Measurements from ENCODE around the gene ZNF444. TPM values are rescaled to one million over a fixed set of nuclear protein-coding genes. Genes with fewer than 3 reads are reported as not detected.
A peak's percentile ranks its signal among the peaks of the same experiment; 100 is the strongest.
"Not testable (repeated sequence)": the region's sequence is repeated elsewhere in the genome, so short reads cannot be mapped to it uniquely, and the experiment has no call there.

Gene ZNF444
- polyA plus RNA-seq, 3 donors, result 2.7 to 6.9 (median 3.5) TPM

DNA sequence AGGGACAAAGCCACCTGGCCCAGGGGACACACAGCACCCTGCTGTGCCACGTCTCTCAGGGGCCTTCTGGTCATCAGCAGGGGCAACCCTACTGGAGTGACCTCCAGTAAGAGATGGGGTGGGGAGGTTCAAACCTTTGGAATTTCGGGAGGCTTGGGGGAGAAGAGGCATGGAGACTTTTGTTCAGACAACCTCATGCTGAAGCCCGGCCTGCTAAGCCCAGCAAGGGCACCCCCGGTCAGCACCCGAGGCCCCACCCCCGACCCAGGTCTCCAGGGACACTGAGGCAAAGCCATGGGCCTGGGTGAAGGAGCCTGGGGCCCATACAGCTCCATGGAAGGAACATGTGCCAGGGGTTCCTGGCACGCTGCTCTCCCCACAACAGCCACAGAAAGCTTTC, 43.3 kb upstream of the ZNF444 start:
- H3K9me3 Mint-ChIP-seq, result peaks cover 10 to 45% (median 34%) of the 10 kb centered on the region in 7 donors
- H3K27ac ChIP-seq (ENCODE audit: low read depth in 1 of 2, low read length in 2 of 2), result no peak overlapping the region
- peaks cover 88% of the 10 kb centered on the region for H3K79me2 ChIP-seq (ENCODE audit: insufficient read depth, low read length)
- 97% methylated on average over 5 of the region's 7 CpGs for WGBS (ENCODE audit: insufficient coverage)
- peaks cover 0 to 2% (median 0%) of the 10 kb centered on the region in 3 donors for H3K27me3 Mint-ChIP-seq (ENCODE audit: low read depth in 3 of 3)
- no peak overlapping the region for H3K4me3 Mint-ChIP-seq
- no peak overlapping the region for H3K4me3 ChIP-seq (replicated peaks in 1 of 3; ENCODE audit: low read depth in 2 of 3, low read length in 3 of 3)
- H3K9me3 ChIP-seq (replicated peaks in 1 of 2; ENCODE audit: control insufficient read depth in 1 of 2, insufficient read depth in 1 of 2, low read length in 2 of 2), result peaks cover 9 to 27% of the 10 kb centered on the region in 2 donors
- peaks cover 61 to 94% of the 10 kb centered on the region in 2 donors for H3K36me3 Mint-ChIP-seq
- H4K20me1 ChIP-seq (ENCODE audit: insufficient read depth, low read length), result peaks cover 92% of the 10 kb centered on the region
- H3K9ac ChIP-seq (ENCODE audit: insufficient read depth, low read length, poor library complexity, severe bottlenecking), result no peak overlapping the region
- H3K4me1 ChIP-seq (ENCODE audit: control insufficient read depth in 1 of 2, insufficient read depth in 2 of 2, low read length in 2 of 2), result no peaks in the 10 kb centered on the region
- H3K4me1 Mint-ChIP-seq, result no peaks in the 10 kb centered on the region
- DNase-seq, result no peak
- H3K36me3 ChIP-seq (replicated peaks in 1 of 2; ENCODE audit: control insufficient read depth in 1 of 2, insufficient read depth in 2 of 2, low read length in 2 of 2), result peaks cover 71 to 91% of the 10 kb centered on the region in 2 donors
- TF ChIP-seq, protein P1, sequence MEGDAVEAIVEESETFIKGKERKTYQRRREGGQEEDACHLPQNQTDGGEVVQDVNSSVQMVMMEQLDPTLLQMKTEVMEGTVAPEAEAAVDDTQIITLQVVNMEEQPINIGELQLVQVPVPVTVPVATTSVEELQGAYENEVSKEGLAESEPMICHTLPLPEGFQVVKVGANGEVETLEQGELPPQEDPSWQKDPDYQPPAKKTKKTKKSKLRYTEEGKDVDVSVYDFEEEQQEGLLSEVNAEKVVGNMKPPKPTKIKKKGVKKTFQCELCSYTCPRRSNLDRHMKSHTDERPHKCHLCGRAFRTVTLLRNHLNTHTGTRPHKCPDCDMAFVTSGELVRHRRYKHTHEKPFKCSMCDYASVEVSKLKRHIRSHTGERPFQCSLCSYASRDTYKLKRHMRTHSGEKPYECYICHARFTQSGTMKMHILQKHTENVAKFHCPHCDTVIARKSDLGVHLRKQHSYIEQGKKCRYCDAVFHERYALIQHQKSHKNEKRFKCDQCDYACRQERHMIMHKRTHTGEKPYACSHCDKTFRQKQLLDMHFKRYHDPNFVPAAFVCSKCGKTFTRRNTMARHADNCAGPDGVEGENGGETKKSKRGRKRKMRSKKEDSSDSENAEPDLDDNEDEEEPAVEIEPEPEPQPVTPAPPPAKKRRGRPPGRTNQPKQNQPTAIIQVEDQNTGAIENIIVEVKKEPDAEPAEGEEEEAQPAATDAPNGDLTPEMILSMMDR (IDR thresholded peaks at IDR 0.05), result no peak
- H3K4me2 ChIP-seq (replicated peaks; ENCODE audit: extremely low read depth, low read length, poor library complexity, severe bottlenecking), result no peak overlapping the region
- H3K27ac Mint-ChIP-seq, result peak overlapping the region in 1 of 7 donors; percentile 75
- no peak overlapping the region for H2AFZ ChIP-seq (ENCODE audit: insufficient read depth, low read depth, low read length, poor library complexity, severe bottlenecking)
- H3K27me3 ChIP-seq (ENCODE audit: control insufficient read depth in 2 of 2, insufficient read depth in 2 of 2, low read length in 2 of 2), result no peaks in the 10 kb centered on the region
- intact Hi-C loops (cut with micrococcal nuclease), result no loop called here

DNA sequence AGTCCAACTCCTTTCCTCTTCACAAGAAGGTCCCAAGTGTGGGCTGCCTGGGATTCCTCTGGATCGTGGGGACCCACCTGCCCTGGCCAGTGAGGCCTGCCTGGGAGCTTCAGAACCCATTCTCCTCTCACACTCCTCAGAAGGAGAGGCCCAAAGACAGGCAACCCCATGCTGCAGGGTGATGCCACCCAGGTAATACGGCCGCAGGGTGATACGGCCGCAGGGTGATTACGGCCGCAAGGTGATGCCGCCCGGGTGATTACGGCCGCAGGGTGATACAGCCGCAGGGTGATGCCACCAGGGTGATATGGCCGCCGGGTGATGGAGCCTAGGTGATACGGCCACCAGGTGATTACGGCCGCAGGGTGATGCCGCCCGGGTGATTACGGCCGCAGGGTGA, 42.9 kb upstream of the ZNF444 start:
- H2AFZ ChIP-seq (ENCODE audit: insufficient read depth, low read depth, low read length, poor library complexity, severe bottlenecking); H3K27ac ChIP-seq (ENCODE audit: low read depth in 1 of 2, low read length in 2 of 2); H3K9ac ChIP-seq (ENCODE audit: insufficient read depth, low read length, poor library complexity, severe bottlenecking); H3K4me3 ChIP-seq (replicated peaks in 1 of 3; ENCODE audit: low read depth in 2 of 3, low read length in 3 of 3); H3K27ac Mint-ChIP-seq; H3K27me3 Mint-ChIP-seq (ENCODE audit: low read depth in 3 of 3); H3K4me3 Mint-ChIP-seq; H3K27me3 ChIP-seq (ENCODE audit: control insufficient read depth in 2 of 2, insufficient read depth in 2 of 2, low read length in 2 of 2); DNase-seq; H3K4me2 ChIP-seq (replicated peaks; ENCODE audit: extremely low read depth, low read length, poor library complexity, severe bottlenecking); intact Hi-C loops (cut with micrococcal nuclease); H3K4me1 ChIP-seq (ENCODE audit: control insufficient read depth in 1 of 2, insufficient read depth in 2 of 2, low read length in 2 of 2); H3K4me1 Mint-ChIP-seq: not testable (repeated sequence)
- Mint-ChIP-seq H3K36me3 (peaks cover 56 to 93% of the 10 kb centered on the region in 2 donors), H3K9me3 (peaks cover 7 to 43% (median 31%) of the 10 kb centered on the region in 7 donors)
- peaks cover 92% of the 10 kb centered on the region for H4K20me1 ChIP-seq (ENCODE audit: insufficient read depth, low read length)
- WGBS (ENCODE audit: insufficient coverage), result 98% methylated on average over 10 of the region's 21 CpGs
- H3K9me3 ChIP-seq (replicated peaks in 1 of 2; ENCODE audit: control insufficient read depth in 1 of 2, insufficient read depth in 1 of 2, low read length in 2 of 2), result peaks cover 5 to 22% of the 10 kb centered on the region in 2 donors
- peaks cover 88% of the 10 kb centered on the region for H3K79me2 ChIP-seq (ENCODE audit: insufficient read depth, low read length)
- peaks cover 69 to 89% of the 10 kb centered on the region in 2 donors for H3K36me3 ChIP-seq (replicated peaks in 1 of 2; ENCODE audit: control insufficient read depth in 1 of 2, insufficient read depth in 2 of 2, low read length in 2 of 2)
